Ovary (tissue), 10 donors: ENCODE data around the gene NR5A1. TPM values are rescaled to one million over a fixed set of nuclear protein-coding genes. Genes with fewer than 3 reads are reported as not detected.

Experiments
- DNase-seq, 5 donors: peaks; one replicate each; pipeline ENCODE4 v3.0.0-alpha.2; 2019 to 2020
- H3K27ac ChIP-seq, 2 donors: fragments of 200-600 bp; one replicate each; pipeline versions ENCODE4 v1.5.1 to v1.8.0; 2019 to 2022
- H3K27me3 ChIP-seq: fragments of 200-600 bp; one replicate; pipeline ENCODE4 v1.8.0; 2022
- H3K36me3 ChIP-seq: fragments of 200-600 bp; sonication (generic); one replicate; pipeline ENCODE4 v1.5.1; 2019
- H3K4me1 ChIP-seq: one replicate; pipeline ENCODE4 v1.8.1; 2013; ENCODE audit warnings: mild to moderate bottlenecking, moderate library complexity; ENCODE audit not compliant: insufficient read depth
- H3K4me3 ChIP-seq: fragments of 200-600 bp; sonication (generic); one replicate; pipeline ENCODE4 v1.5.1; 2017
- H3K9me3 ChIP-seq, 2 donors: fragments of 200-600 bp in 1 of 2; sonication (generic) in 1 of 2; one replicate each; pipeline versions ENCODE4 v1.5.1 to v1.8.1; 2013 to 2019; ENCODE audit warnings: mild to moderate bottlenecking in 1 of 2, moderate library complexity in 1 of 2
- EP300 ChIP-seq: sonication (generic); formaldehyde crosslinking; IDR thresholded peaks from one replicate; pipeline ENCODE4 v1.6.1; 2017; ENCODE audit warnings: antibody characterized with exemption
- POLR2A ChIP-seq: fragments of 450-650 bp; IDR thresholded peaks from one replicate; pipeline ENCODE4 v1.6.1; 2017; ENCODE audit warnings: antibody characterized with exemption, mild to moderate bottlenecking, moderate library complexity
- WGBS, 3 donors: extraction: QIAGEN DNeasy Blood & Tissue Kit in 1 of 3; methylation state at CpG; one replicate each; pipeline versions ENCODE4 v1.1.5 to v1.1.7; 2013 to 2017; 5-methylcytosine and 5-hydroxymethylcytosine counted together
- intact Hi-C, 4 donors: fragments of 100-400 bp; cut with DNase I; formaldehyde crosslinking; loops; one replicate each; pipeline versions ENCODE4 v1.11.0 to v1.15.1; 2022 to 2023
- long read RNA-seq, 3 donors: library from polyadenylated mRNA in 2 of 3; unstranded in 2 of 3; transcript quantifications; one replicate each; pipeline ENCODE4 v2.0.0 and lab custom pipeline, GENCODE V29; 2021 to 2026
- polyA plus RNA-seq, 2 donors: library from polyadenylated mRNA; stranded (reverse); fragments of 200-250 nt in 1 of 2; fragments of 350-450 nt in 1 of 2; fragmentation: Illumina TruSeq in 1 of 2; extraction: RNeasy Lipid Tissue Mini Kit (QIAGEN cat#74804) in 1 of 2; gene quantifications; one replicate each; pipeline ENCODE4 v1.2.3, GENCODE V29; 2013 to 2014
- total RNA-seq, 7 donors: library from RNA; depleted of rRNA in 2 of 7; stranded (reverse); fragments of >200 nt in 2 of 7; fragmentation: NEBNext Ultra II Directional in 3 of 7; extraction: Animal tissue kit (Norgen Biotek cat#: 25700) in 3 of 7; gene quantifications; one replicate each; pipeline versions ENCODE4 v1.1.0 to v1.2.4, GENCODE V29; 2016 to 2023
- TF ChIP-seq, protein P1 (sequence below), 3 donors: fragments of 450-650 bp in 2 of 3; fragments of 200-600 bp in 1 of 3; IDR thresholded peaks; one replicate each; pipeline versions ENCODE4 v1.5.1 to v1.8.0; 2016 to 2022; ENCODE audit warnings: antibody characterized with exemption in 3 of 3, mild to moderate bottlenecking in 1 of 3
- donor health status: DM: no; HTN: no; CAD: no; lungs with moderate emphysema.
- donor health status: DM: no; HTN: no; CAD: no.
- donor health status: Bipolar disorder and iron deficiency.
- donor health status: DM: yes; HTN: yes; CAD: no.
- donor health status: DM: no; HTN: no; CAD: no.
- donor health status: DM: yes; HTN: yes; CAD: no.

Gene NR5A1
- total RNA-seq, result 10 to 100 TPM; 14.7 to 73.6 (median 50.6) TPM
- polyA plus RNA-seq, result 10 to 100 TPM; 31.8 to 45.2 TPM
- long read RNA-seq, donor 1, partial matches to known transcripts, result 2 of 22 reads
- long read RNA-seq, donor 1, other reads (novel, unspliced or antisense), result 20 of 22 reads
- long read RNA-seq, donor 2, transcript NR5A1-202 (7 exons, 3,104 nt), result major isoform, 12 of 12 reads
- long read RNA-seq, donor 2, partial matches to known transcripts, result 0 of 12 reads
- long read RNA-seq, donor 2, other reads (novel, unspliced or antisense), result 0 of 12 reads
- long read RNA-seq, donor 3, transcript NR5A1-202 (7 exons, 3,104 nt), result major isoform, 49 of 110 reads
- long read RNA-seq, donor 3, partial matches to known transcripts, result 19 of 110 reads
- long read RNA-seq, donor 3, other reads (novel, unspliced or antisense), result 41 of 110 reads

DNA sequence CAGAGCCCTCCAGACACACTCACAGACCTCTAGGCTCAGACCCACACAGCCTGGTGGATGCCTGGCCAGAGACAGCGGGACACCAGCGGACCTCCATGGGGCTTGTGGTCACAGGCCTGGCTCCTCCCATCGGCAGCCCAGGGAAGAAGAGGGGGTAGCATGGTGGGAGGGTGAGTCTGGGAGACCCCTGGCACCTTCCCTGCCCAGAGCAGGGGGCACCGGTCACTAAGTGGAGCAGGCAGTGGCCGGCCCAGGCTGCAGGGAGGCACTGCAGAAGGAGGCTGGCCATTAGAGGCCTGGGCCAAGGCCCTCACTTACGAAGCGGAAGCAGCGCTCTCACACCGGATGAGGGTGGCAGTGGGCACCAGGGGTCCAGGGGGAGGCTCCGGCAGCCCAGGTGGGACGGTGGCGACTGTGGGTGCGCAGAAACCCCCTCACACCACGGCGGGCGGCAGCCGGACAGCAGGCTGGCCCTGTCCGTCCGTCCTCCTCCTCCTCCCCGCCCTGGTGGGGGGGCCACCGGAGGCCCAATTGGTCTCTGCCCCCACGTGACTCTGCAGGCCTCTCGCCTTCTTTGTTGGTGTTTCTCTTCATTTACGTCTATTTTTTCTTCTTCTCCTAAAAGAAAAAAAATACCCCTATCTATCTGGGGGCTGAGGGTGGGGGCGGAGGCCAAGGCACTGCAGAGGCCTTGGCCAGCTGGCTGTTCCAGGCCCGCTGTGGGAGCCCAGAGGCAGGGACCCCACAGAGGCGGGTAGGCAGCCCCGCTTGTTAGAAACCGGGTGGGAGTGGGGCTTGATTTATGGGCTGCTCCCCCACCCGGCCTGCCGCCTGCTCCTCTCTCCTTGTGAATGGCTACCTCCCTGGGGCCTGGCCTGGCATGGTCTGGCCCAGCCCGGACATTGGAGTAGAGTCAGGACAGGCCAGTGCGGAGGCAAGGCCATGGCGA is at the start of gene NR5A1:
TSS of gene NR5A1 (minus strand) at position 469 of the 949 bp plus-strand sequence. CDS start 4,004 bp downstream, outside the sequence.
- peak; percentile 75 to 85 (median 79) for DNase-seq
- H3K36me3 ChIP-seq, result no peaks in the 10 kb centered on the region
- H3K27me3 ChIP-seq, result no peaks in the 10 kb centered on the region

GRCh38 chr9:124555043-124555442 is 47.8 kb upstream of the NR5A1 start:
- intact Hi-C loops, result no loop called here

More for the DNA sequence above, at the start of gene NR5A1:
- no peaks in the 10 kb centered on the region for H3K9me3 ChIP-seq
- WGBS, 3 donors, result 7 to 35% (median 14%) methylated on average over 32 to 34 of the region's 34 CpGs
- TF ChIP-seq, protein P1, sequence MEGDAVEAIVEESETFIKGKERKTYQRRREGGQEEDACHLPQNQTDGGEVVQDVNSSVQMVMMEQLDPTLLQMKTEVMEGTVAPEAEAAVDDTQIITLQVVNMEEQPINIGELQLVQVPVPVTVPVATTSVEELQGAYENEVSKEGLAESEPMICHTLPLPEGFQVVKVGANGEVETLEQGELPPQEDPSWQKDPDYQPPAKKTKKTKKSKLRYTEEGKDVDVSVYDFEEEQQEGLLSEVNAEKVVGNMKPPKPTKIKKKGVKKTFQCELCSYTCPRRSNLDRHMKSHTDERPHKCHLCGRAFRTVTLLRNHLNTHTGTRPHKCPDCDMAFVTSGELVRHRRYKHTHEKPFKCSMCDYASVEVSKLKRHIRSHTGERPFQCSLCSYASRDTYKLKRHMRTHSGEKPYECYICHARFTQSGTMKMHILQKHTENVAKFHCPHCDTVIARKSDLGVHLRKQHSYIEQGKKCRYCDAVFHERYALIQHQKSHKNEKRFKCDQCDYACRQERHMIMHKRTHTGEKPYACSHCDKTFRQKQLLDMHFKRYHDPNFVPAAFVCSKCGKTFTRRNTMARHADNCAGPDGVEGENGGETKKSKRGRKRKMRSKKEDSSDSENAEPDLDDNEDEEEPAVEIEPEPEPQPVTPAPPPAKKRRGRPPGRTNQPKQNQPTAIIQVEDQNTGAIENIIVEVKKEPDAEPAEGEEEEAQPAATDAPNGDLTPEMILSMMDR (IDR thresholded peaks at IDR 0.05), result no peak
- TF ChIP-seq EP300 (no peak), POLR2A (peak; percentile 67)
- peaks cover 29% of the 10 kb centered on the region for H3K4me1 ChIP-seq
- H3K4me3 ChIP-seq, result peak within 1 kb of the TSS; percentile 46
- H3K27ac ChIP-seq, result peak within 1 kb of the TSS; percentile 72 to 77
- intact Hi-C loops, result no loop called here

GRCh38 chr9:124553738-124554137 is 46.5 kb upstream of the NR5A1 start:
- WGBS, 3 donors, result 16 to 35% (median 24%) methylated on average over 3 of the region's 3 CpGs
- intact Hi-C loops, result no loop called here
- Histone ChIP-seq H3K4me1 (no peaks in the 10 kb centered on the region), H3K4me3 (no peak overlapping the region), H3K9me3 (no peaks in the 10 kb centered on the region), H3K36me3 (no peaks in the 10 kb centered on the region), H3K27ac (no peak overlapping the region), H3K27me3 (no peaks in the 10 kb centered on the region)
- TF ChIP-seq, protein P1 (IDR thresholded peaks at IDR 0.05), result no peak
- TF ChIP-seq EP300 (no peak), POLR2A (no peak)
- no peak for DNase-seq

More at GRCh38 chr9:124555043-124555442, 47.8 kb upstream of the NR5A1 start:
- DNase-seq, result no peak
- WGBS, 3 donors, result 89 to 91% (median 89%) methylated on average over 3 of the region's 3 CpGs
- Histone ChIP-seq H3K36me3 (no peaks in the 10 kb centered on the region), H3K27ac (no peak overlapping the region), H3K9me3 (no peaks in the 10 kb centered on the region), H3K4me3 (no peak overlapping the region), H3K4me1 (no peaks in the 10 kb centered on the region), H3K27me3 (no peaks in the 10 kb centered on the region)
- no peak for TF ChIP-seq EP300
- TF ChIP-seq, protein P1 (IDR thresholded peaks at IDR 0.05), result no peak
- TF ChIP-seq POLR2A, result no peak

DNA sequence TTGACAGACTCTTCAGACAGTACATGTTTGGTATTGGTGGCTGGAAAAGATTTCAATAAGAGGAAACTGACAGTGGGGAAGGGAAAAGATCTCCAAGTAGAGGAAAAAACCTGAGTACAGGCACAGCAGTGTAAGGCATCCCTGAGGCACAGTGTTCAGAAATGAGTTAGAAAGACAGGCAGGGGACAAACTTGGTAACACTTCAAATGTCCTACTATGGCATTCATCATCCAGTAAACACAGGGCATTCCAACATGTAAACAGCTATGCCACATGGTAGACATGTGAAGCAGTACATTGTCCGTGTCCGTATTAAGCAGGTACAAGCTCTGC is 45.0 kb upstream of the NR5A1 start:
- intact Hi-C loops, result no loop called here
- TF ChIP-seq, protein P1 (IDR thresholded peaks at IDR 0.05), result no peak
- TF ChIP-seq POLR2A (no peak), EP300 (no peak)
- Histone ChIP-seq H3K27me3 (no peaks in the 10 kb centered on the region), H3K9me3 (no peaks in the 10 kb centered on the region), H3K27ac (no peak overlapping the region), H3K4me3 (no peak overlapping the region), H3K4me1 (no peaks in the 10 kb centered on the region), H3K36me3 (no peaks in the 10 kb centered on the region)
- no peak for DNase-seq
- WGBS, 3 donors, result 81 to 85% (median 84%) methylated on average over 2 of the region's 2 CpGs
